GM10248 (cell line): ENCODE data around the gene SLC1A2.

ENCODE experiments used
- CTCF ChIA-PET: fragments of 300-600 bp; sonication (Branson Sonifier 250); formaldehyde crosslinking; extraction: SDS; loops from one replicate; lab custom pipeline; 2021; ENCODE audit warnings: antibody characterized with exemption; lab: Yijun Ruan, JAX
- POLR2A ChIA-PET: fragments of 350-650 bp; sonication (Branson Sonifier 250); formaldehyde crosslinking; extraction: SDS; loops from one replicate; lab custom pipeline; 2020; ENCODE audit warnings: antibody characterized with exemption; lab: Yijun Ruan, JAX
- DNase-seq: peaks from one replicate; pipeline ENCODE4 v3.0.0; 2012; ENCODE audit errors: extremely low spot score
- CTCF ChIP-seq: IDR thresholded peaks from 2 replicates; pipeline ENCODE4 v1.5.1; 2012; ENCODE audit warnings: mild to moderate bottlenecking, low read depth; ENCODE audit errors: extremely low read depth, missing control alignments, control extremely low read depth

Gene SLC1A2

GRCh38 chr11:35274909-35275785 lies 144.2 kb downstream of the SLC1A2 start:
- no peak for DNase-seq
- ChIA-PET CTCF (interaction anchor here (0.9 to 2.6 kb wide), 7 partner anchors 11 to 30 kb away, joined by 3 to 11 read pairs (median 3); no protein-coding TSS in a partner anchor), POLR2A (interaction anchor here (0.6 kb wide), 1 partner anchor 21 kb away, joined by 3 read pairs; no protein-coding TSS in a partner anchor)
- no peak for TF ChIP-seq CTCF

DNA sequence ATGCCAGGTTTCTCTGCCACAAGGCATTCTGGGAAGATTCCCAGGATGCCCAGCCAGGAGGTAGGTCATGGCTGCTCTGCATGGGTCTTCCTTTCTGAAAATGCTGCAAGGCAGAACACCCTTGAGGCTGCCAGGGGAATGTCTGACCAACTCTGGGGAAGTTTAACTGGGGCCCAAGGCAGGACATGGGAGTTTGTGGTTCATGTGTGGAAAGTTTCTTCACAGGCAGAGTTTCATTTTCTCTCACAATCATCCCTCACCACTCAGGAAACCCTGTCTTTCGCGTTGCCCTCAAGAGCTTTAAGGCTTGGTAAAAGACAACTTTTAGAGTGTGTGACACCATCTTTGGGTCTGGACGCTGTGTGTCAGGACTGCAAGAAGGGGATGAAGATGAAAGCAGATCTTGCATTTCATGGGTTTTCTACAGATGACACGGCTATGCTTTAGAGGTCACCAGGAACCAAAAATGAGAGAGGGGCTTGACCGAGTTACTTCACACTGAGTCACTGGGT lies 146.9 kb downstream of the SLC1A2 start:
- ChIA-PET CTCF (interaction anchor here (0.9 to 3.1 kb wide), 7 partner anchors 22 to 760 kb away, joined by 3 to 12 read pairs (median 3); no protein-coding TSS in a partner anchor), POLR2A (no interaction called here)
- peak; percentile 68 for DNase-seq
- no peak for TF ChIP-seq CTCF

- POLR2A ChIA-PET, result no interaction called here
- no peak for TF ChIP-seq CTCF
- CTCF ChIA-PET, result interaction anchor here (3.1 kb wide), 1 partner anchor 35 kb away, joined by 12 read pairs; no protein-coding TSS in a partner anchor
- no peak for DNase-seq
These were observed 148.3 kb downstream of the SLC1A2 start for GRCh38 chr11:35271031-35271430.

DNA sequence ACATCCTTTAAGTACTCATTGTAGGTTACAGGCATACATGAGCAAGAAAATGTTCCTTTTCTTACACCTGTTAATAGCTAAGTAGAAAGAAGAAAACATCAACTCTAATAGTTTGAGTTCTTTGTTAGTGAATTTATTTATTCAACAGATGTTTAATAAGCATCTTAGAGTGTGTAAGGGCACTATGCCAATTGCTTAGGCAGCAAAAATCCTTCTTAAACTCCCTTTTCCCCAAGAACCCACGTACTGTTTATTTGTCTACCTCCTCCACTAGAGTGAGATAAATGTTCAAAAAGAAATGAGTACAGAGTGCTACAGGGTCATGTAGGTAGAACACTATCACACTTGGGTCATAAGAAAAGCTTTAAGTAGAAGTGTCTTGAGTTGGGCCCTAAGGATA lies 149.0 kb downstream of the SLC1A2 start:
- POLR2A ChIA-PET, result no interaction called here
- TF ChIP-seq CTCF, result no peak
- CTCF ChIA-PET, result no interaction called here
- DNase-seq, result no peak

DNA sequence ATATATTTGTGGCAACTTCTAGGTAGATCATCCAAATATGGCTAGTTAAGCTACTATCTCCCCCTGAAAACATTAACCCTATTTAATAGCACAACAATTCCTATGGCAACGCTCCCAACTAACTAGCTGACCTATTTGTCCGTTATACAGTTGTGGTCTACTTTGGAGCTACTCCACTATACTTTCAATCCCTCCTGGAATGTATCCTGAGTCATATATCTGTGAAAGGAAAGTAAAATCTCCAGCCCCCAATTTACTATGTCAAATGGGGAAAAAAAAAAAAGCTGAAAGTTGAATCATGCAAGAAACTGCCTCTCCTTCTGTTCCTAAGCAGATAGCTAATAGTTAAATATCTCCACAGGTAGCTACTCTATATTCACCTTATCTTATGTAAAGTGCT lies 151.9 kb downstream of the SLC1A2 start:
- POLR2A ChIA-PET, result no interaction called here
- CTCF ChIA-PET, result interaction anchor here (0.9 to 1.3 kb wide), 3 partner anchors 11 to 341 kb away, joined by 3 to 4 read pairs (median 3); no protein-coding TSS in a partner anchor

More for the DNA sequence above, 151.9 kb downstream of the SLC1A2 start:
- DNase-seq, result no peak
- no peak for TF ChIP-seq CTCF
